ENCODE data around the gene MGAT4B.

Gene MGAT4B

GRCh38 chr5:179768326-179769085 lies 38.2 kb downstream of the MGAT4B start:
- no peak for DNase-seq (ENCODE audit: low spot score)

- no peak for DNase-seq (ENCODE audit: low spot score)
These were observed 39.1 kb downstream of the MGAT4B start for GRCh38 chr5:179767496-179768100.

- no peak for DNase-seq (ENCODE audit: low spot score)
These were observed 39.8 kb downstream of the MGAT4B start for GRCh38 chr5:179766726-179767455.

- no peak for DNase-seq (ENCODE audit: low spot score)
These were observed 40.5 kb downstream of the MGAT4B start for GRCh38 chr5:179766021-179766725.

- no peak for DNase-seq (ENCODE audit: low spot score)
These were observed 41.3 kb downstream of the MGAT4B start for GRCh38 chr5:179765400-179765799.

GRCh38 chr5:179764056-179764455 lies 42.6 kb downstream of the MGAT4B start:
- no peak for DNase-seq (ENCODE audit: low spot score)

- DNase-seq (ENCODE audit: low spot score): peak; percentile 74
These were observed 43.3 kb downstream of the MGAT4B start for GRCh38 chr5:179763215-179763945.

GRCh38 chr5:179762781-179763176 lies 43.9 kb downstream of the MGAT4B start:
- DNase-seq (ENCODE audit: low spot score): no peak

GRCh38 chr5:179762079-179762780 lies 44.4 kb downstream of the MGAT4B start:
- no peak for DNase-seq (ENCODE audit: low spot score)

- no peak for DNase-seq (ENCODE audit: low spot score)
These were observed 46.8 kb downstream of the MGAT4B start for GRCh38 chr5:179759581-179760551.

- no peak for DNase-seq (ENCODE audit: low spot score)
These were observed 47.7 kb downstream of the MGAT4B start for GRCh38 chr5:179758955-179759354.

- no peak for DNase-seq (ENCODE audit: low spot score)
These were observed 51.6 kb downstream of the MGAT4B start for GRCh38 chr5:179755022-179755421.

GRCh38 chr5:179753971-179754370 lies 52.7 kb downstream of the MGAT4B start:
- no peak for DNase-seq (ENCODE audit: low spot score)

GRCh38 chr5:179749857-179750508 lies 56.7 kb downstream of the MGAT4B start:
- DNase-seq (ENCODE audit: low spot score): no peak

GRCh38 chr5:179747811-179748210 lies 58.9 kb downstream of the MGAT4B start:
- no peak for DNase-seq (ENCODE audit: low spot score)
